Endothelial cell (in vitro differentiated cells): ENCODE measurements around the gene LSR. TPM values are rescaled to one million over a fixed set of nuclear protein-coding genes. Genes with fewer than 3 reads are reported as not detected.
"Not testable (repeated sequence)": the region's sequence is repeated elsewhere in the genome, so short reads cannot be mapped to it uniquely, and the experiment has no call there.

Experiments used
- DNase-seq: peaks from one replicate; pipeline ENCODE4 v3.0.0; 2021; ENCODE audit warnings: low spot score
- H3K27ac Mint-ChIP-seq: one replicate; pipeline ENCODE4 v1.8.0; 2021; ENCODE audit warnings: mixed read lengths, inconsistent platforms; ENCODE audit not compliant: unreplicated experiment
- H3K27me3 Mint-ChIP-seq: one replicate; pipeline ENCODE4 v1.8.0; 2021; ENCODE audit warnings: mild to moderate bottlenecking, moderate library complexity, mixed read lengths, inconsistent platforms; ENCODE audit not compliant: unreplicated experiment
- H3K36me3 Mint-ChIP-seq: one replicate; pipeline ENCODE4 v1.8.0; 2021; ENCODE audit warnings: mild to moderate bottlenecking, low read depth, mixed read lengths, inconsistent platforms; ENCODE audit not compliant: unreplicated experiment
- H3K4me1 Mint-ChIP-seq: one replicate; pipeline ENCODE4 v1.8.0; 2021; ENCODE audit warnings: mild to moderate bottlenecking, mixed read lengths, inconsistent platforms; ENCODE audit not compliant: unreplicated experiment
- H3K4me3 Mint-ChIP-seq: one replicate; pipeline ENCODE4 v1.8.0; 2021; ENCODE audit warnings: mild to moderate bottlenecking, mixed read lengths, inconsistent platforms; ENCODE audit not compliant: unreplicated experiment
- H3K9me3 Mint-ChIP-seq: one replicate; pipeline ENCODE4 v1.8.0; 2021; ENCODE audit warnings: mixed read lengths, inconsistent platforms; ENCODE audit not compliant: unreplicated experiment
- total RNA-seq: library from RNA; stranded (reverse); fragmentation: NEBNext Ultra II Directional; extraction: Animal tissue kit (Norgen Biotek cat#: 25700); gene quantifications from one replicate; pipeline ENCODE4 v1.2.1, GENCODE V29; 2021; ENCODE audit not compliant: unreplicated experiment
- TF ChIP-seq, protein P1 (sequence below): fragments of 200-600 bp; sonication (generic); IDR thresholded peaks from one replicate; pipeline ENCODE4 v1.5.0; 2021; ENCODE audit warnings: antibody characterized with exemption; ENCODE audit not compliant: unreplicated experiment

Gene LSR
- total RNA-seq, 1 donor from 2014 or later: 35.9 TPM

DNA sequence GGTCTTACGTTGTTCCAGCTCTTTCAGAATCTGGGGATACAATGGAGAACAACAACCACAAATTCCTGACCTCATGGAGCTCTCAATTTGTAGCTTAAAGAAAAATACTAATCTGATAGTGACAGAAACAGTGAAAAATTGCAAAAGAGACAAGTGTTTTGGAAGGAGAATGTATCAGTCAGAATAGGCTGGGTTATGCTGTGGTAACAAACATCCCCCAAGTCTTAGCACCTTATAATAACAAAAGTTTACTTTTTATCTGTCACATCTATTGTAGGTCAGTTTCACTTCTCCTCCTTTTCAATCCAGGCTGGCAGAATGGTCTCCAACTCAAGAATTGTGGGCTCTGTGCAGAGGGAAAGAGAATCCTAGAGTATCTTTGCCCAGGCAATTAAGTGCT is 29.8 kb upstream of the LSR start:
- peaks cover 9% of the 10 kb centered on the region for H3K27me3 Mint-ChIP-seq
- H3K4me3 Mint-ChIP-seq: no peak overlapping the region
- DNase-seq: no peak
- peaks cover 5% of the 10 kb centered on the region for H3K9me3 Mint-ChIP-seq
- H3K27ac Mint-ChIP-seq: no peak overlapping the region
- TF ChIP-seq, protein P1, sequence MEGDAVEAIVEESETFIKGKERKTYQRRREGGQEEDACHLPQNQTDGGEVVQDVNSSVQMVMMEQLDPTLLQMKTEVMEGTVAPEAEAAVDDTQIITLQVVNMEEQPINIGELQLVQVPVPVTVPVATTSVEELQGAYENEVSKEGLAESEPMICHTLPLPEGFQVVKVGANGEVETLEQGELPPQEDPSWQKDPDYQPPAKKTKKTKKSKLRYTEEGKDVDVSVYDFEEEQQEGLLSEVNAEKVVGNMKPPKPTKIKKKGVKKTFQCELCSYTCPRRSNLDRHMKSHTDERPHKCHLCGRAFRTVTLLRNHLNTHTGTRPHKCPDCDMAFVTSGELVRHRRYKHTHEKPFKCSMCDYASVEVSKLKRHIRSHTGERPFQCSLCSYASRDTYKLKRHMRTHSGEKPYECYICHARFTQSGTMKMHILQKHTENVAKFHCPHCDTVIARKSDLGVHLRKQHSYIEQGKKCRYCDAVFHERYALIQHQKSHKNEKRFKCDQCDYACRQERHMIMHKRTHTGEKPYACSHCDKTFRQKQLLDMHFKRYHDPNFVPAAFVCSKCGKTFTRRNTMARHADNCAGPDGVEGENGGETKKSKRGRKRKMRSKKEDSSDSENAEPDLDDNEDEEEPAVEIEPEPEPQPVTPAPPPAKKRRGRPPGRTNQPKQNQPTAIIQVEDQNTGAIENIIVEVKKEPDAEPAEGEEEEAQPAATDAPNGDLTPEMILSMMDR: no peak
- H3K4me1 Mint-ChIP-seq: no peaks in the 10 kb centered on the region
- H3K36me3 Mint-ChIP-seq: no peaks in the 10 kb centered on the region

DNA sequence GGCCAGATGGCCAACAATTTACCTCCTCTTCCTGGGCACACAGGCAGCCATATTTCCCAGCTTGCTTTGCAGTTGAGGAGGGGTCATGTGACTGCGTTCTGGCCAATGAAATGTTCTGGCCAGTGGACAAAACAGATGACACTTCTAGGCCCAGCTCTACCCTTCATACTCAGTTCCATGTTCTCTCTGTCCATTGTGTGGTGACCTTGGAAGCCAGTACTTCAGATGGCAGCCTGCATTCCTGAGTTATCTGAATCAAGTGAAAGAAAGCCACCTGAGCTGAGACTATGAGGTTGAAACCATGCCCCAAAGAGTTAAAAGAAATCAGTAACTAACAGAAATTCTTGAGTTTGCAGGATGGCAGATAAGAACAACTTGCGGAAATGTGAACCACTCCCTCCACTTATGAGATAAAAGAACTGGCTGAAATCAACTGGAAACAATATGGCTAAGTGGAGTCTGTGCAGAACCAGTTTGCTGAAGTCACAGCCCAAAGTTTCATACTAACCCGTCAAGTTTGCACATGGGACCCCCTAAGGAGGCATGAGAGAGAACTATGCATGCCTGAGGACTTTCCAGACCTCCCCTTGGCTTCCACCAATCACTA is 28.4 kb upstream of the LSR start:
- Mint-ChIP-seq H3K27ac (no peak overlapping the region), H3K9me3 (peaks cover 5% of the 10 kb centered on the region), H3K4me1 (no peaks in the 10 kb centered on the region), H3K4me3 (no peak overlapping the region), H3K27me3 (peaks cover 9% of the 10 kb centered on the region), H3K36me3 (no peaks in the 10 kb centered on the region)
- DNase-seq: no peak
- TF ChIP-seq, protein P1: no peak

DNA sequence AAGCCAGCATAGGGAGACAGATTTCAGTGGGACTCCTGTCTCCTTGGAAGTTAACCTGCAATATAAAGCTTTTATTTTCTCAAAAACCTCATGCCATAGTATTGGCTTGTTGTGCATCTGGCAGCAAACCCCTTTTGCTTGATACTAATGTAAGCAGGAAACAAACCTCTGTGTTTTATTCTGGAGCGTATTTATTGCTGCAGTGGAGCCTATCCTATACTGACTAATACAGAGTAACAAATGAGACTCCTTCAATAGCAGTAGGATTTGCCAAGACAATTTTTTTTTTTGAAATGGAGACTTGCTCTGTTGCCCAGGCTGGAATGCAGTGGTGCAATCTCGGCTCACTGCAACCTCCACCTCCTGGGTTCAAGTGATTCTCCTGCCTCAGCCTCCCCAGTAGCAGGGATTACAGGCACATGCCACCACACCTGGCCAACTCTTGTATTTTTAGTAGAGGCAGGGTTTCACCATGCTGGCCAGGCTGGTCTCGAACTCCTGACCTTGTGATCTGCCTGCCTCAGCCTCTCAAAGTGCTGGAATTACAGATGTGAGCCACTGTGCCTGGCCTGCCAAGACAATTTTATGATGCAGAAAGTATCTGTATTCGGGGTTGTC is 27.7 kb upstream of the LSR start:
- not testable (repeated sequence) for H3K27me3 Mint-ChIP-seq, H3K36me3 Mint-ChIP-seq, H3K27ac Mint-ChIP-seq

DNA sequence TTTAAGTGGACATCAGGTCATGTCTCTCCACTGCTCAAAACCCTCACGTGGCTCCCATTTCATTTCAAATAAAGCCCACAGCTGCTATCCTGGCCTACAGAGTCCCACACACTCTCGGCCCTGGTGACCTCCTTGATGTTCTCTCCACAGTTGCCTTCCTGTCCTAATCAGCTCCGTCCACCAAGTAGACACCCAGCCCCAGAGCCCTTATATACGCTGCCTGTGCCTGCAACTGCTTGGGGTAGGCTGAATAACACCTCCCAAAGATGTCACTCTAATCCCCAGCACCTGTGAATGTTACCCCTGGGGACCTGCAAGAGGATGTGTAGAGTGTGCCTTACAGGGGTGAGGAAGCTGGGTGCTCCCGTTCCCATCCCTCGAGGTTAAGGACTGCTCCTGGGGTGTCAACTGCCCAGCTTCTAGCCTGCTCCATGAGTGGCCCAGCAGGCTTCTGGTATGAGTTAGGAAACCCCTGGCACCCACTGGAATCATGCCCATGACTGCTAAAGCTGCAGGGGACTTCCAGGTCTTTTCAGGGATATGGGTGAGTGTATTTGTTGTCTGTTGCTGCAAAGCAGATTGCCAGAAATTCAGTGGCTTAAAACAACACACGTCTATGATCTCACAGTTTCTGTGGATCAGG is 26.3 kb upstream of the LSR start:
- DNase-seq: no peak
- peaks cover 11% of the 10 kb centered on the region for H3K27me3 Mint-ChIP-seq
- TF ChIP-seq, protein P1: no peak

More for the DNA sequence above, 27.7 kb upstream of the LSR start:
- DNase-seq, H3K4me3 Mint-ChIP-seq, H3K4me1 Mint-ChIP-seq, H3K9me3 Mint-ChIP-seq: not testable (repeated sequence)

DNA sequence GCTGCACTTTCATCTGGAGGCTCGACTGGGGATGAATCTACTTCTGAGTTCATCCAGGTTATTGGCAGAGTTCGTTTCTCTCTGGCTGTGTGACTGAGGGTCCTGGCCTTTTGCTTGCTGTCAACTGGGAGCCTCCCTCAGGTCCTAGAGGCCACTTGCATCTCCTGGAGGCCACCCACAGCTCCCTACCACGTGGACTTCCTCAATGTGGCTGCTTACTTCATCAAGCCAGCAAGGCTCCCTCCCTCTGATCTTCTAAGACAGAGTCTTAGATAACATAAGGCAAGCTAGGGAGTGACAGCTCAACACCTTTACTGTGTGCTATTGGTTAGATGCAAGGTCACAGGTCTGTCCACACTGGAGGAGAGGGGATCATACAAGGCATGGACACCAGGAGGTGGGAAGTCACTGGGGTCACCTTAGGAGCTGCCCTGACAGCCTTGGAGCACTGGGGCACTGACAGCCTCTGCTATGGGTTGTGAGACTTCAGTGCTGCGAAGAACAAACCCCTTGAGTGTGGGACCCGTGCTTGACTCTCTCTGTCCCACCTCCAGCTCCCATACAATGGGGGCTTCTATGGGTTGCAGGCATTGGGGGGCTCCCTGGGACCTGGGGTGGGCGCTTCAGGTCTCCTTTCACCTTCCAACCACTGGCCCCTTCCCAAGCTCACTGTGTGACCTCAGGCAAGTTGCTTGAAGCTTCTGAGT is 25.6 kb upstream of the LSR start:
- Mint-ChIP-seq H3K36me3 (no peaks in the 10 kb centered on the region), H3K27ac (no peak overlapping the region), H3K9me3 (peaks cover 5% of the 10 kb centered on the region), H3K4me1 (no peaks in the 10 kb centered on the region), H3K4me3 (no peak overlapping the region), H3K27me3 (peaks cover 14% of the 10 kb centered on the region)
- TF ChIP-seq, protein P1: no peak
- no peak for DNase-seq

More for the DNA sequence above, 26.3 kb upstream of the LSR start:
- no peak overlapping the region for H3K4me3 Mint-ChIP-seq
- no peak overlapping the region for H3K27ac Mint-ChIP-seq
- no peaks in the 10 kb centered on the region for H3K4me1 Mint-ChIP-seq
- no peaks in the 10 kb centered on the region for H3K36me3 Mint-ChIP-seq
- H3K9me3 Mint-ChIP-seq: peaks cover 5% of the 10 kb centered on the region
